GM21367 (cell line): ENCODE data around the gene USP12.
"Not testable (repeated sequence)": the region's sequence is repeated elsewhere in the genome, so short reads cannot be mapped to it uniquely, and the experiment has no call there.

ENCODE experiments used
- ATAC-seq: cut with Tn5 transposase; IDR thresholded peaks from one replicate; pipeline ENCODE4 v1.9.1; 2021; ENCODE audit not compliant: unreplicated experiment

The USP12 gene

DNA sequence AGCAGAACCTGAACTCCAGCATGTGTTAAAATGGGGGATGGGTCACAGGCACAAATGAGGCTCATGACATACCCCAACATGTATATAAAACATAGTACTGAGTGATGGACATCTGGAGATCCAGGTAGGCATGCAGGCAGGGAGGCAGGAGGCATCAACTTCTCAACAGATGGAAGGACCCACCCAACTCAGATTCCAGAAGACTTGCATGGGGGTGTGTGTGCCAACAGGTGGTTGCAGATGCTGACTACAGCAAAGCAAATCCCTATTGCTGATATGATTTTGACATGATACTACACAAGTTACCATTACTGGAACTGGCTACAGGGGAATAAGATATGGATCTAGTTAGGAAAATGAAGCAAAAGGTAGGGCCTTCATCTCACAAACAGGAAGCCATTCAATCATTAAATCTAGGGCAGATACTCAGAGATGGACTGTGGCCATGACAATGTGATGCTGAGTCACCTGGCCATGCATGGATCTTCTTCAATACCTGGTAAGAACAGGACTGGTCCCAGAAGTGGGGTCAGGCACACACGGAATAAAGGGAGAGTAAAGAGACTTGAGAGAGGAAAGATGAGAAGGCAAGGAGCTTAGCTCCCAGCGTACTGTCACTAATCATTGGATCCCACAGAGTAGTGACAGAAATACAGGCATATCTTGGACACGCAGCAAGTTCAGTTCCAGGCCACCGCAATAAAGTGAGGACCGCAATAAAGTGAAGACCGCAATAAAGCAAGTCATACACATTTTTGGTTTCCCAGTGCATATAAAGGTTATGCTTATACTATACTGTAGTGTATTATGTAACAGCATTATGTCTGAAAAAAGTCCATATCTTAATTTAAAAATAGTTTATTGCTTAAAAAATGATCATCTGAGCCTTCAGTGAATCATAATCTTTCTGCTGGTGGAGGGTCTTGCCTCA is 91.3 kb downstream of the USP12 start:
- ATAC-seq: no peak

DNA sequence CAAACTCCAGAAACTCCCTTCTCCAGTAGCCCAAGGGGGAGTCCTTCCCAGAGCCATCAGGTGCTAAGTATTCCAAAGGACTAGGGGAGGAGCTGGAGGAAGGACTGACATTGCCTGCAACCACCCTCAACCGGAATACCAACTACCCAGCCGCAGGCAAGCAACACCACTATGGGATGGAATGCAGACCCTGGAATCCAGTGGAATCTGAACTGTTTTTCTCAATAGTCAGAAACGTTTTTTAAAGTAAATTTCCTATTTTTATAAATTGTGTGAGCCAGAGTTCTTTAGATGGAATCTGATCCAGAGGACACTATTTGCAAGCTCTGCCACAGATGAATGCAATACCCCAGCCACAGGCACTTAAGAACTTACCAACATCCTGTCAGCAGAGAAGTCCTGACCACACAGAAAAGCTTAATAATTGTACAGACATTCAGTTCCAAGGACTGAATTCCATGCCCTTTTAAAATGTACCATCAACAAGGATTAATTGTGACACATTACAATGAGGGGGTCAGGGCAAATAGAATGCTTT is 92.1 kb downstream of the USP12 start:
- ATAC-seq: no peak

- ATAC-seq: no peak
Observed at GRCh38 chr13:27077451-27077850, 94.2 kb downstream of the USP12 start.

GRCh38 chr13:27076421-27076820 is 95.2 kb downstream of the USP12 start:
- ATAC-seq: no peak

DNA sequence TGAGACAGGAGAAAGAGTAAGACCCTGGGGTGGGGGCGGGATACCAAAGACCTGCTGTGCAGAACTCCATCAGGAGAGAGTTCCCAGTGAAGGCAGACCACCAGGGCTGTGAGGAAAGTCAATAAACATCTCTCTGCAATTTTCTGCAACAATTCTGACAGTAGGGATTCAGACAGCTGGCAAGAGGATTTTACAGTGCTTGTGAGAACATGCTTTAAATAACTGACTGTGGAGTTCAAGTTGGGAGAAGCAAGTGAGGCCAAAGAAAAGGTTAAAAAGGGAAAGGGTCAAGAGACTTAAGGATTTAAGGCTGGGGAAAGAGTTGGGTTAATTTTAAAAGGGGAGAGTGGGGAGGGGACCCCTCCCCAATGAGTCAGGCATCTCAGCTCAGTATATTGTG is 98.4 kb downstream of the USP12 start:
- ATAC-seq: no peak

DNA sequence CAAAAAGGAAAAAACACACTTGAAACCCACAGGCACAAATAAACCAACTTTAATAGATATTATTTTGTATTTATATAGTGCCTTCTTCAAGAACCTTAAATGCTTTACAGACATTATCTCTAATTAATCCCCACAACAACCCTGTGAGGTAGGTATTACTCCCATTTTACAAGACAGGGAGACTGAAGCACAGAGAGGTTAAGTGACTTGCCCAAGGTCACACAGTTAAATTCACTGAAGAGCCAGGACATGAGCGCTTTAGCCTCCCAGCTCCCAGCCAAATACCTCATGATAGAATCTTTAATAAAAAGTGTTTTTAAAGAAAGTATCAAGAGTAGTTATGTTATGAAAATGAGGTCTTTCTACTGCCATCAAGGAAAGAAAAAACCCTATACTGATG is 105.5 kb downstream of the USP12 start:
- not testable (repeated sequence) for ATAC-seq

DNA sequence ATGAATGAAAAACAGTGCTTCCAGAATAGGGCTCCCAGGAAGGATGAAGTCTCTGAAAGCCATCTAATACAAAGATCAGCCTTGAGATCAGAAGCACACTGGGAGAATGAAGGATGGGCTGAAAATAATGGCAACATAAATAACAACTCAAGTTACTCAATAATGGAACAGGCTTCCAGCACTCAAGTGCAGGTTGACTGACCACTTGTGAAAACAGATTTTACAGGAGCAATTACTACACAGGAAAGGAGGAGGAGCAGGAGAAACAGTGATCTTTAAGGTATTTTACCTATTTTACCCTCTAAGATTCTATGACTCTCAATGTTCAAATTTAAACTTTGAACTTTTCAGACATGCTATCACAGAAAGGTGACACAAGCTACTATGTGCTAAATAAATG is 106.0 kb downstream of the USP12 start:
- no peak for ATAC-seq

DNA sequence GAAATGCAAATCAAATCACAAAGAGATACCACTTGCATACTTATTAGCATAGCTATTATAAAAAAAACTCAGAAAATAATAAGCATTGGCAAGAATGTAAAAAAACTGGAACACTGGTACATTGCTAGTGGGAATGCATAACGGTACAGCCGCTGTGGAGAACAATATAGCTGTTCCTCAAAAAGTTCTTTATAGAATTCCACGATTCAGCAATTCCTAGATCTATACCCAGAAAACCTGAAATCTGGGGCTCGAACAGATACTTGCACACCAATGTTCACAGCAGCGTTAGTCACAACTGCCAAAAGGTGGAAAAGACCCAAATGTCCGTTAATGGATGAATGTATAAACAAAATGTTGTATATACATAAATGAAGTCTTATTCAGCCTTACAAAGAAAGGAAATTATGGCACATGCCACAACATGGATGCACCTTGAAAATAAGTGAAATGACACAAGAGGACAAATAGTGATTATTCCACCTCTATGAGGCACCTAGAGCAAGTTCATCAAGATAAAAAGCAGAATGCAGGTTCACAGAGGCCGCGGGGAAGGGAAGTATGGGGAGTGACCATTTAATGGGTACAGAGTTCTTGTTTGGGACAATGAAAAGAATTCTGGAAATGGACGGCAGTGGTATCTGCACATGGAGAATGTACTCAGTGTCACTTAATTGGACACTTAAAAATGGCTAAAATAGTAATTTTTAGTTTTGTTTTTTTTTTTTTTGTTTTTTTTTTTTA is 107.2 kb downstream of the USP12 start:
- ATAC-seq: no peak

DNA sequence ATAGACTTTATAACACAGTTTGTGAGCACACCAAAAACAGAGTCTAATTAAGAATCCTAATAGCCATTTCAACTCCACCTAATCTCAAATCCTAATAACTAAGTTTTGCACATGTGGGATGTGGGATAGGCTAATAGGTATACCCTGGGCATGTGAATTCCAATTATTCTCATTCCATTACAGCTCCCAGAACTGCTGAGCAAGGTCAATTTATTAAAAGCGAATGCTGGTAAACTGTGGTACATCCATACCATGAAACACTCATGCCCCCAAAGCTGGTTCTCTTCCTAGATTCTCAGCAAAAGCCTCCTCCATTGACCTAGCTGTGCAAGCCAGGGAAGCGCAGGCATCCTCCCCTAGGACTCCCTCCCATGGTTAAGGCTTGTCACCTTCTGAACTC is 113.8 kb downstream of the USP12 start:
- ATAC-seq: no peak

DNA sequence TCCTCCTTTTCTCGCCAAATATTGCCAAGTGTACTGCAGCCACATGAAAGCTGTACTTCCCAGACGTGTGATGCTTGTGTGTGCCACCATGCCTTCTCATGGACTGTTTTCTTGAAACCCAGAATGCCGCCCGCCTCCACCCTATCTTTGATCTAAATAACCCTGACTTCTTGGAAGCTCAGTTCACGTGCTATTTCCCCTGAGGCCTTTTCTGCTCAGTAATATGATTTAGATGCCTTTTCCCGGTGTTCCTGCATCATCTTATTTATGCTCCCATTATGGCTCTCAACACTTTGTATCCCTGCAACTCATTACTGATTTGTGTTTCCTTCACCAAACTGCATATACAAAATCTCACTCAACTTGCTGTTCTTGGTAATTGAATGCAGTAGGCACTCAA is 116.1 kb downstream of the USP12 start:
- no peak for ATAC-seq

GRCh38 chr13:27054760-27055159 is 116.9 kb downstream of the USP12 start:
- no peak for ATAC-seq

GRCh38 chr13:27053902-27054595 is 117.6 kb downstream of the USP12 start:
- ATAC-seq: no peak

GRCh38 chr13:27053210-27053884 is 118.3 kb downstream of the USP12 start:
- no peak for ATAC-seq

- no peak for ATAC-seq
Observed at GRCh38 chr13:27052551-27053208, 118.9 kb downstream of the USP12 start.

DNA sequence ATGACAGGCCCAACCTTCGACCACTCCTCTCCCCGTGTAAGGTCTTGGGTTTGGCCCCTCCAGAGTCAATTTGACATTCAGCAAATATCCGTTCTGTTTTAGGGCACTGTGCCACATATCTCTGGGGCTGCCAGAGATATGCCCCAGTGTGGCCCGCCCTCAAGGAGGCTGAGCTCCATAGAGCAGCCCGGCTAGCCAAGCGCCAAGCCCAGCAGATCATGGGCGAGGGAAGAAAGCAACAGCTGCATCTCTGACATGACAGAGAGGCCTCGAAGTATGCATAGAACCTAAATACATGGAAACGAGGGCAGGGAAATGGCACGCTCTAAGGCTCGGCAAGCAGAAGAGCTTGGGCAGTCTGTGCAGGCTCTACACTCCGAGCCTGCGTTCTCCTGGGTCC is 124.5 kb downstream of the USP12 start:
- ATAC-seq: no peak

- ATAC-seq: no peak
Observed at GRCh38 chr13:27044837-27045570, 126.6 kb downstream of the USP12 start.

DNA sequence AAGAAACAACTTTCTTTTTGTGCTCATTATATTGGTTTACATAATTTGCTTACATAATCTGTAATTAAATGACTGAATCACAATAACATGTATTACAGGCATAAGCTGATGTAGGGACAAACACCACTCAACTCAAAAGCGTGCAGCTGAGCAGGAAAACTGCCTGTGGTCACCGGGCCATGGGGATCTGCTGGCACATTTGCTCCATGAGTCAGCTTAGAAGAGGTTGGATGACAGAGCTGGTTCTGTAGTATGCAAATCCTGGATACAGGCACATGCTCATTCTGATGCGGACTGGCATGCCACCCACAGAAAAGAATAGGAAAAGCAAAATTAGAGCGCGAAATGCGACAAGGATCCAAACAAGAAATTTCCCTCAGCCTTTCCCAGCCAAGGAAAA is 128.6 kb downstream of the USP12 start:
- ATAC-seq: no peak

DNA sequence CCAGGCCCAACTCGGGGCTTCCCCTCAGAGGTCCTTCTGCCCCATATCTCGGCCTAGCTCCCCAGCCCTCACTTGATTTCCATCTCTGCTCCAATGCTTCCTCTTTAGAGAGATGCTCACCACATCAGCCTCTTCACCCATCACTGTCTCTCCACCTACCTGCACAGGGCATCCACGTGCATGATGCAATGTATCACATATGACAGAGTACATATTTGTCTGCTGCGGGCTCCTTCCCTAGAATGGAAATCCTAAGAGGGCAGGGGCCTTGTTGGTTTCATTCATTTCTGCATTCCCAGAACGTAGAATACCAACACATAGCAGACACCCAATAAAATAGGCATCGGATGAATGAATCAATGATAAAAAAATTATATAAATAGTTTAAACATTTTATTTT is 130.3 kb downstream of the USP12 start:
- no peak for ATAC-seq

GRCh38 chr13:27040826-27041108 is 130.8 kb downstream of the USP12 start:
- no peak for ATAC-seq

DNA sequence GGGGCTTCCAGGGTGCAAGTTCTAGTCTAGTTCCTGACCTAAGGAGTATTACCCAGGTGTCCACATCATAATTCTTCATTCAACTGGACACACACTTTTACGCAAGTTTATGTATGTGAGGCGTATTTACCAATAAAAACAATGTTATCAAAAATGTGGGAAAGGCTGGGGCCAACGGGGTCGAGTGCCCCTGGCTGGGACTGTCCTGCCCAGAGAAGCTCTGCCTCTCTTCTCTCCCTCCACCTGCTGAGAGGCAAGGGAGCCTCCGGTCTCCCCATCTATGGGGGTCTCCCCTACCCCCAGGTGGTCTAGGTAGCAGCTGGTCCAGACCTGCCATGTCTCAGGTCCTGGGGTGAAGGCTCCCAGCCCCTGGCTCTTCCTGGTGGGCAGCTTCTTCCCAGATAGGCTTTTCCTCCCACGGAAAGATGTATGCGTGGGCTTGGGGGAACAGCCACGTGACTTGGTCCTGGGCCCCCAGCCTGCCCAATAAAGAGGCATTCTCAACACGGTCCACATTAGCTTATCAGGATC is 132.4 kb downstream of the USP12 start:
- ATAC-seq: no peak
